ENCODE measurements around the gene PLP1. TPM values are rescaled to one million over a fixed set of nuclear protein-coding genes. Genes with fewer than 3 reads are reported as not detected.

PLP1 gene
- total RNA-seq, 6 experiments from 2014 or later, result 0.12 to 1.2 (median 0.50) TPM

GRCh38 chrX:103791826-103792485 lies 15.3 kb downstream of the PLP1 start:
- Mint-ChIP-seq H3K36me3 (ENCODE audit: low read depth) (no peaks in the 10 kb centered on the region), H3K27me3 (ENCODE audit: insufficient read depth) (no peaks in the 10 kb centered on the region; the same call in 1 of the 2 replicates), H3K27ac (peak overlapping the region; percentile 71), H3K4me1 (ENCODE audit: low read depth) (peaks cover 42% of the 10 kb centered on the region), H3K9me3 (no peaks in the 10 kb centered on the region), H3K4me3 (peak overlapping the region; percentile 72)
- TF ChIP-seq CTCF (IDR thresholded peaks at IDR 0.05), result no peak
- DNase-seq, result peak; percentile 50

GRCh38 chrX:103792916-103793544 lies 16.4 kb downstream of the PLP1 start:
- DNase-seq, result peak; percentile 48
- H3K27me3 Mint-ChIP-seq (ENCODE audit: insufficient read depth), result no peaks in the 10 kb centered on the region; the same call in 1 of the 2 replicates
- TF ChIP-seq CTCF (IDR thresholded peaks at IDR 0.05), result no peak
- H3K27ac Mint-ChIP-seq, result peak overlapping the region; percentile 80
- H3K9me3 Mint-ChIP-seq, result no peaks in the 10 kb centered on the region
- H3K4me1 Mint-ChIP-seq (ENCODE audit: low read depth), result peaks cover 42% of the 10 kb centered on the region
- no peaks in the 10 kb centered on the region for H3K36me3 Mint-ChIP-seq (ENCODE audit: low read depth)
- peak overlapping the region; percentile 89 for H3K4me3 Mint-ChIP-seq

GRCh38 chrX:103793545-103793940 lies 16.9 kb downstream of the PLP1 start:
- Mint-ChIP-seq H3K27me3 (ENCODE audit: insufficient read depth) (no peaks in the 10 kb centered on the region; the same call in 1 of the 2 replicates), H3K4me1 (ENCODE audit: low read depth) (peaks cover 42% of the 10 kb centered on the region), H3K27ac (peak overlapping the region; percentile 80), H3K4me3 (peak overlapping the region; percentile 89), H3K9me3 (no peaks in the 10 kb centered on the region), H3K36me3 (ENCODE audit: low read depth) (no peaks in the 10 kb centered on the region)
- no peak for TF ChIP-seq CTCF (IDR thresholded peaks at IDR 0.05)
- no peak for DNase-seq

GRCh38 chrX:103794119-103794518 lies 17.5 kb downstream of the PLP1 start:
- DNase-seq, result no peak
- Mint-ChIP-seq H3K9me3 (no peaks in the 10 kb centered on the region), H3K27ac (peak overlapping the region; percentile 80), H3K36me3 (ENCODE audit: low read depth) (no peaks in the 10 kb centered on the region), H3K27me3 (ENCODE audit: insufficient read depth) (no peaks in the 10 kb centered on the region; the same call in 1 of the 2 replicates), H3K4me3 (peak overlapping the region; percentile 89), H3K4me1 (ENCODE audit: low read depth) (peaks cover 42% of the 10 kb centered on the region)
- TF ChIP-seq CTCF (IDR thresholded peaks at IDR 0.05), result no peak

GRCh38 chrX:103797691-103798090 lies 21.1 kb downstream of the PLP1 start:
- no peak overlapping the region for H3K27ac Mint-ChIP-seq

More at GRCh38 chrX:103797691-103798090, 21.1 kb downstream of the PLP1 start:
- no peaks in the 10 kb centered on the region for H3K9me3 Mint-ChIP-seq
- no peak for DNase-seq
- H3K4me3 Mint-ChIP-seq, result no peak overlapping the region
- H3K4me1 Mint-ChIP-seq (ENCODE audit: low read depth), result peaks cover 16% of the 10 kb centered on the region
- no peaks in the 10 kb centered on the region; the same call in 1 of the 2 replicates for H3K27me3 Mint-ChIP-seq (ENCODE audit: insufficient read depth)
- H3K36me3 Mint-ChIP-seq (ENCODE audit: low read depth), result no peaks in the 10 kb centered on the region
- no peak for TF ChIP-seq CTCF (IDR thresholded peaks at IDR 0.05)

All from HFFc6 (cell line).